HCT116 (cell line): ENCODE data around the gene GPR34. TPM values are rescaled to one million over a fixed set of nuclear protein-coding genes. Genes with fewer than 3 reads are reported as not detected.

ENCODE experiments used
- ATAC-seq: fragments of 200-7000 bp; cut with Tn5 transposase; 2 replicates; pipeline ENCODE4 v1.9.1; 2020; ENCODE audit warnings: mild to moderate bottlenecking, moderate library complexity
- BruUV-seq: library from RNA; stranded (reverse); fragments of 400-500 nt; replicated peaks from 2 replicates; lab custom pipeline; 2021; lab: Mats Ljungman, UMichigan
- CTCF ChIA-PET: fragments of 300-600 bp; sonication (Branson Sonifier 250); formaldehyde crosslinking; loops from one replicate; lab custom pipeline; 2021; ENCODE audit warnings: antibody characterized with exemption; lab: Charles Lee
- POLR2A ChIA-PET: fragments of 300-600, 350-600 bp; sonication (Branson Sonifier 250); formaldehyde crosslinking; loops from one replicate; lab custom pipeline; 2021; ENCODE audit warnings: antibody characterized with exemption; lab: Charles Lee
- RAD21 ChIA-PET, 2 experiments: fragments of 300-600 bp; sonication (Branson Sonifier 250); formaldehyde crosslinking; loops; one replicate each; lab custom pipeline; 2023; ENCODE audit warnings: low total read pairs in 2 of 2; ENCODE audit not compliant: uncharacterized antibody in 2 of 2, unreplicated experiment in 2 of 2, low non-redundant PET in 1 of 2; lab: Charles Lee
- DNase-seq: peaks from one replicate; pipeline ENCODE4 v3.0.0-alpha.2; 2010; ENCODE audit warnings: low read depth, low spot score
- H2AFZ ChIP-seq: fragments of 200-600 bp; shearing (Covaris generic), sonication (generic); 2 replicates; pipeline ENCODE4 v1.6.1; 2017; ENCODE audit warnings: low read depth, mixed run types, mixed read lengths, antibody characterized with exemption, low read length; ENCODE audit not compliant: poor library complexity, severe bottlenecking
- H3K27ac ChIP-seq: 2 replicates; pipeline ENCODE4 v1.5.1; 2012; ENCODE audit warnings: low read depth, low read length
- H3K27me3 ChIP-seq: fragments of 200-600 bp; sonication (generic); 2 replicates; pipeline ENCODE4 v1.6.1; 2016; ENCODE audit warnings: mixed run types, low read length, mixed read lengths; ENCODE audit not compliant: insufficient read depth
- H3K36me3 ChIP-seq, 2 experiments: fragments of 200-500 bp in 1 of 2; fragments of 200-600 bp in 1 of 2; sonication (Bioruptor generic) in 1 of 2; sonication (generic) in 1 of 2; 2 replicates each; pipeline versions ENCODE4 v1.5.1 to v1.6.1; 2014 to 2016; ENCODE audit warnings: low read length in 2 of 2, inconsistent platforms in 1 of 2, mixed read lengths in 1 of 2, mixed run types in 1 of 2; ENCODE audit not compliant: insufficient read depth in 2 of 2, control insufficient read depth in 1 of 2
- H3K4me1 ChIP-seq, 2 experiments: fragments of 200-600 bp in 1 of 2; sonication (generic) in 1 of 2; 2 replicates each; pipeline versions ENCODE4 v1.5.1 to v1.6.1; 2012 to 2017; ENCODE audit warnings: low read length in 2 of 2, inconsistent platforms in 1 of 2, mild to moderate bottlenecking in 1 of 2, mixed read lengths in 1 of 2, mixed run types in 1 of 2, moderate library complexity in 1 of 2; ENCODE audit not compliant: insufficient read depth in 2 of 2, control insufficient read depth in 1 of 2
- H3K4me2 ChIP-seq: fragments of 200-600 bp; sonication (generic); 2 replicates; pipeline ENCODE4 v1.6.1; 2017; ENCODE audit warnings: mixed run types, low read length, mixed read lengths
- H3K4me3 ChIP-seq, 2 experiments: fragments of 200-600 bp in 1 of 2; sonication (generic) in 1 of 2; replicated peaks in 1 of 2; 2 replicates each; pipeline ENCODE4 v1.5.1; 2011 to 2016; ENCODE audit warnings: low read length in 2 of 2, control low read depth in 1 of 2, low read depth in 1 of 2, mild to moderate bottlenecking in 1 of 2, mixed read lengths in 1 of 2, mixed run types in 1 of 2
- H3K79me2 ChIP-seq: fragments of 200-600 bp; sonication (generic); 2 replicates; pipeline ENCODE4 v1.6.1; 2017; ENCODE audit warnings: mild to moderate bottlenecking, mixed run types, low read length, moderate library complexity, mixed read lengths; ENCODE audit not compliant: insufficient read depth
- H3K9ac ChIP-seq: fragments of 200-600 bp; sonication (generic); 2 replicates; pipeline ENCODE4 v1.6.1; 2016; ENCODE audit warnings: low read length, mixed read lengths
- H3K9me2 ChIP-seq: fragments of 200-600 bp; sonication (generic), shearing (Covaris generic); 2 replicates; pipeline ENCODE4 v1.6.1; 2017; ENCODE audit warnings: mixed run types, mild to moderate bottlenecking, moderate library complexity; ENCODE audit not compliant: insufficient read depth
- H3K9me3 ChIP-seq, 2 experiments: fragments of 200-500 bp in 1 of 2; fragments of 200-600 bp in 1 of 2; sonication (Bioruptor generic) in 1 of 2; sonication (generic) in 1 of 2; 2 replicates each; pipeline ENCODE4 v1.6.1; 2014 to 2017; ENCODE audit warnings: low read length in 2 of 2, mixed read lengths in 2 of 2, inconsistent platforms in 1 of 2, low read depth in 1 of 2, mild to moderate bottlenecking in 1 of 2, mixed run types in 1 of 2, moderate library complexity in 1 of 2; ENCODE audit not compliant: control insufficient read depth in 1 of 2, insufficient read depth in 1 of 2
- H4K20me1 ChIP-seq: fragments of 200-600 bp; sonication (generic), shearing (Covaris generic); 2 replicates; pipeline ENCODE4 v1.6.1; 2017; ENCODE audit warnings: mixed run types, mild to moderate bottlenecking, moderate library complexity; ENCODE audit not compliant: insufficient read depth
- ATF3 ChIP-seq: IDR thresholded peaks from 2 replicates; pipeline ENCODE4 v1.6.1; 2012
- CBX3 ChIP-seq: IDR thresholded peaks from 2 replicates; pipeline ENCODE4 v1.6.1; 2012; ENCODE audit warnings: low read depth
- EGR1 ChIP-seq: IDR thresholded peaks from 2 replicates; pipeline ENCODE4 v1.6.1; 2012; ENCODE audit warnings: low read depth
- ELF1 ChIP-seq: IDR thresholded peaks from 2 replicates; pipeline ENCODE4 v1.6.1; 2012; ENCODE audit warnings: low read depth, borderline replicate concordance
- EZH2 ChIP-seq: fragments of 200-600 bp; sonication (generic); IDR thresholded peaks from 2 replicates; pipeline ENCODE4 v1.6.1; 2017; ENCODE audit warnings: antibody characterized with exemption, mixed run types
- FOSL1 ChIP-seq: IDR thresholded peaks from 2 replicates; pipeline ENCODE4 v1.6.1; 2012; ENCODE audit warnings: low read depth
- RAD21 ChIP-seq: IDR thresholded peaks from 2 replicates; pipeline ENCODE4 v1.6.1; 2012; ENCODE audit warnings: low read depth, mild to moderate bottlenecking
- REST ChIP-seq: IDR thresholded peaks from 2 replicates; pipeline ENCODE4 v1.6.1; 2012; ENCODE audit warnings: low read depth
- SIN3A ChIP-seq: IDR thresholded peaks from 2 replicates; pipeline ENCODE4 v1.6.1; 2012; ENCODE audit warnings: low read depth
- SP1 ChIP-seq: IDR thresholded peaks from 2 replicates; pipeline ENCODE4 v1.6.1; 2012; ENCODE audit warnings: low read depth
- SRF ChIP-seq: IDR thresholded peaks from 2 replicates; pipeline ENCODE4 v1.6.1; 2012; ENCODE audit warnings: low read depth
- ZFX ChIP-seq: fragments of 450-650 bp; IDR thresholded peaks from 2 replicates; pipeline ENCODE4 v1.6.1; 2017
- intact Hi-C: fragments of 100-400 bp; cut with micrococcal nuclease; formaldehyde crosslinking; loops from 2 replicates; pipeline ENCODE4 v1.10.0; 2022
- total RNA-seq: library from RNA; stranded (reverse); gene quantifications from one replicate; pipeline ENCODE4 v1.2.1, GENCODE V29; 2021; ENCODE audit not compliant: unreplicated experiment
- TF ChIP-seq, protein P1 (sequence below), 3 experiments: fragments of 200-600 bp in 1 of 3; sonication (generic) in 1 of 3; IDR thresholded peaks in 2 of 3; conservative IDR thresholded peaks in 1 of 3; 2 replicates each; pipeline ENCODE4 v1.5.1; 2012 to 2017; ENCODE audit warnings: low read depth in 2 of 3, low read length in 2 of 3, antibody characterized with exemption in 1 of 3, borderline replicate concordance in 1 of 3, control low read depth in 1 of 3, mild to moderate bottlenecking in 1 of 3, mixed read lengths in 1 of 3, mixed run types in 1 of 3, moderate library complexity in 1 of 3; ENCODE audit not compliant: insufficient read depth in 1 of 3
- TF ChIP-seq, protein P2 (sequence below): IDR thresholded peaks from 2 replicates; pipeline ENCODE4 v1.6.1; 2012

Gene GPR34
- total RNA-seq, 1 experiment from 2014 or later: not detected

DNA sequence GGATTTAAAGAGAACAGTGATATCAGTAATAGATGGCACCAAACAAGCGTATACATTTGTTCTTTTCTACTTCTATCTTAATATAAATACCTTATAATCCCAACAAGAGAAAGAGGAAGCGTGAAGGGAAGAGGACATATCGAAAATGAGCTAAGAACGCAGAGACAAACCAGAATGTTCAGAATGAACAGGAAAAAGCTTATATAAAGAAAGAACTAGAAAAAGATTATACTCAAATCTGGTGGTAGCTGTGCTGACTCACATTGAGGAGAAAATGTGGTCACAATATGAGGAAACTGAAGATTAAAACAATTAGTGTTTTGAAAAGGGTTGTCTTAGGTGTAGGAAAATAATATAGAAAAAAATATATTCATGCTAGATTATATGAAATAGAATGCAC is 2.0 kb upstream of the GPR34 start:
- Histone ChIP-seq H3K36me3 (no peaks in the 10 kb centered on the region), H3K79me2 (no peaks in the 10 kb centered on the region), H3K4me3 (no peak overlapping the region), H3K27ac (no peak overlapping the region), H4K20me1 (no peaks in the 10 kb centered on the region), H3K9me2 (no peaks in the 10 kb centered on the region), H3K9ac (no peak overlapping the region), H3K27me3 (no peaks in the 10 kb centered on the region), H3K9me3 (no peaks in the 10 kb centered on the region), H2AFZ (no peak overlapping the region), H3K4me2 (no peak overlapping the region), H3K4me1 (no peaks in the 10 kb centered on the region)
- no TSS peak for BruUV-seq
- RAD21 ChIA-PET: no interaction called here
- intact Hi-C loops: no loop called here
- CTCF ChIA-PET: no interaction called here
- DNase-seq (no peak), ATAC-seq (no peak)
- TF ChIP-seq REST: no peak
- TF ChIP-seq SRF: no peak
- POLR2A ChIA-PET: no interaction called here

- Histone ChIP-seq H3K4me1 (no peaks in the 10 kb centered on the region), H2AFZ (no peak overlapping the region), H3K9me2 (no peaks in the 10 kb centered on the region), H4K20me1 (no peaks in the 10 kb centered on the region), H3K79me2 (no peaks in the 10 kb centered on the region), H3K36me3 (no peaks in the 10 kb centered on the region), H3K9ac (no peak overlapping the region), H3K27me3 (no peaks in the 10 kb centered on the region), H3K27ac (no peak overlapping the region), H3K9me3 (no peaks in the 10 kb centered on the region), H3K4me3 (no peak overlapping the region), H3K4me2 (no peak overlapping the region)
- RAD21 ChIA-PET: no interaction called here
- BruUV-seq: no TSS peak
- ATAC-seq (no peak), DNase-seq (no peak)
- POLR2A ChIA-PET: no interaction called here
- CTCF ChIA-PET: no interaction called here
- intact Hi-C loops: no loop called here
- TF ChIP-seq ZFX: no peak
- TF ChIP-seq ELF1: no peak
- TF ChIP-seq, protein P1, sequence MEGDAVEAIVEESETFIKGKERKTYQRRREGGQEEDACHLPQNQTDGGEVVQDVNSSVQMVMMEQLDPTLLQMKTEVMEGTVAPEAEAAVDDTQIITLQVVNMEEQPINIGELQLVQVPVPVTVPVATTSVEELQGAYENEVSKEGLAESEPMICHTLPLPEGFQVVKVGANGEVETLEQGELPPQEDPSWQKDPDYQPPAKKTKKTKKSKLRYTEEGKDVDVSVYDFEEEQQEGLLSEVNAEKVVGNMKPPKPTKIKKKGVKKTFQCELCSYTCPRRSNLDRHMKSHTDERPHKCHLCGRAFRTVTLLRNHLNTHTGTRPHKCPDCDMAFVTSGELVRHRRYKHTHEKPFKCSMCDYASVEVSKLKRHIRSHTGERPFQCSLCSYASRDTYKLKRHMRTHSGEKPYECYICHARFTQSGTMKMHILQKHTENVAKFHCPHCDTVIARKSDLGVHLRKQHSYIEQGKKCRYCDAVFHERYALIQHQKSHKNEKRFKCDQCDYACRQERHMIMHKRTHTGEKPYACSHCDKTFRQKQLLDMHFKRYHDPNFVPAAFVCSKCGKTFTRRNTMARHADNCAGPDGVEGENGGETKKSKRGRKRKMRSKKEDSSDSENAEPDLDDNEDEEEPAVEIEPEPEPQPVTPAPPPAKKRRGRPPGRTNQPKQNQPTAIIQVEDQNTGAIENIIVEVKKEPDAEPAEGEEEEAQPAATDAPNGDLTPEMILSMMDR (IDR thresholded peaks at IDR 0.05 in 2 of 3, conservative IDR thresholded peaks at IDR 0.05 in 1 of 3; ENCODE audit: borderline replicate concordance in 1 of 3, insufficient read depth in 1 of 3, low read depth in 2 of 3, low read length in 2 of 3): no peak
- TF ChIP-seq EGR1: no peak
- no peak for TF ChIP-seq FOSL1
- TF ChIP-seq EZH2: no peak
- no peak for TF ChIP-seq SRF
- TF ChIP-seq CBX3: no peak
- no peak for TF ChIP-seq SIN3A
- TF ChIP-seq RAD21: no peak
- TF ChIP-seq SP1: no peak
- TF ChIP-seq, protein P2, sequence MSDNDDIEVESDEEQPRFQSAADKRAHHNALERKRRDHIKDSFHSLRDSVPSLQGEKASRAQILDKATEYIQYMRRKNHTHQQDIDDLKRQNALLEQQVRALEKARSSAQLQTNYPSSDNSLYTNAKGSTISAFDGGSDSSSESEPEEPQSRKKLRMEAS: no peak
- no peak for TF ChIP-seq ATF3
These were observed 617 bp upstream of the GPR34 start for GRCh38 chrX:41688156-41688555.
